Loucy (cell line): ENCODE measurements around the gene ZNF319.

Source experiments
- CTCF ChIP-seq: fragments of 200-600 bp; sonication (generic); conservative IDR thresholded peaks from 2 replicates; pipeline ENCODE4 v1.5.1; 2014; ENCODE audit warnings: mild to moderate bottlenecking, antibody characterized with exemption, low read length
- EZH2phosphoT487 ChIP-seq: fragments of 200-600 bp; IDR thresholded peaks from 2 replicates; pipeline ENCODE4 v1.6.1; 2018; ENCODE audit warnings: antibody characterized with exemption, mild to moderate bottlenecking, moderate library complexity, borderline replicate concordance

DNA sequence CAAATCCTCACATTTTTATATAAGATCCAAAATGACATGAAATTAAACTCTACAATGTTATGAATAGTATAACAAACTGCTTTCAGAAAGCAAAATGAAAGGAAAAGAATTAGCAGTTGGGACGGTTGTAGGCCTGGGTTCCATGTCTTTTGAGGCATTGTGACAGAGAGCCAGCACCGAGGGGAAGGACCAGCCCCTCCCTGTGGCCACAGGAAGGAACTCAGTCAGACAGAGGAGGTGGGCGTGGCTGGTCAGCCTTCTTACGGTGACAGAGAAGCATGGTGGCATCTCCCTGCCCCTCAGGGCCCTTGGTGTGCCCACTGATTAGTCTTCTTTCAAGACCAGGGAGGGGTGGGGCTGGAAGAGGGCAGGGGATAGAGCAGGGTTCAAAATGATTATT is 5.7 kb downstream of the ZNF319 start:
- TF ChIP-seq EZH2phosphoT487 (no peak), CTCF (peak; percentile 61)
